K562 (cell line): ENCODE measurements around the gene CHST1. TPM values are rescaled to one million over a fixed set of nuclear protein-coding genes. Genes with fewer than 3 reads are reported as not detected.

Experiments
- ATAC-seq: fragments of 200-7000 bp; cut with Tn5 transposase; 3 replicates; pipeline ENCODE4 v1.9.1; 2020; ENCODE audit warnings: moderate library complexity
- BruUV-seq: library from RNA; stranded (reverse); fragments of 400-500 nt; replicated peaks from 2 replicates; lab custom pipeline; 2021; lab: Mats Ljungman, UMichigan
- CTCF ChIA-PET: fragments of 300-600 bp; formaldehyde crosslinking; extraction: SDS; loops from one replicate; lab custom pipeline; 2021; ENCODE audit warnings: low intra/inter-chr PET ratio; lab: Yijun Ruan, JAX
- POLR2A ChIA-PET: fragments of 300-600, 350-650 bp; sonication (Branson Sonifier 250); formaldehyde crosslinking; extraction: SDS; loops from one replicate; lab custom pipeline; 2021; ENCODE audit warnings: antibody characterized with exemption, inconsistent platforms; lab: Yijun Ruan, JAX
- DNase-seq, 4 experiments: peaks; one replicate each; pipeline versions ENCODE4 v3.0.0 to v3.0.0-alpha.2; 2011 to 2018; ENCODE audit warnings: low spot score in 3 of 4, mixed read lengths in 3 of 4; ENCODE audit errors: extremely low read depth in 1 of 4
- FAIRE-seq: peaks from 2 replicates; lab custom pipeline; 2011; peaks lifted over from hg19 to GRCh38; lab: Jason Lieb, UNC
- H2AFZ ChIP-seq: 2 replicates; pipeline ENCODE4 v1.6.0; 2011; ENCODE audit warnings: low read depth, low read length, control low read depth, inconsistent platforms
- H3K27ac ChIP-seq: fragments of 200-600 bp; 3 replicates; pipeline ENCODE4 v1.8.0; 2011; ENCODE audit warnings: low read depth, mild to moderate bottlenecking, control low read depth, inconsistent platforms, low read length, moderate library complexity, mixed read lengths; ENCODE audit errors: extremely low read depth
- H3K27me3 ChIP-seq, 2 experiments: fragments of 300-600 bp in 1 of 2; 2 replicates in 1 of 2; 3 replicates in 1 of 2; pipeline versions ENCODE4 v1.6.0 to v1.8.0; 2011; ENCODE audit warnings: inconsistent platforms in 2 of 2, low read length in 2 of 2, mild to moderate bottlenecking in 1 of 2, mixed read lengths in 1 of 2, moderate library complexity in 1 of 2; ENCODE audit not compliant: control insufficient read depth in 2 of 2, insufficient read depth in 2 of 2
- H3K36me3 ChIP-seq: fragments of 300-600 bp; 3 replicates; pipeline ENCODE4 v1.8.0; 2011; ENCODE audit warnings: mild to moderate bottlenecking, low read length, inconsistent platforms; ENCODE audit not compliant: control insufficient read depth, insufficient read depth
- H3K4me1 ChIP-seq, 2 experiments: fragments of 200-600 bp in 1 of 2; replicated peaks in 1 of 2; 2 replicates in 1 of 2; 3 replicates in 1 of 2; pipeline versions ENCODE4 v1.5.1 to v1.8.0; 2011; ENCODE audit warnings: inconsistent platforms in 2 of 2, low read length in 2 of 2, mild to moderate bottlenecking in 1 of 2, mixed read lengths in 1 of 2, moderate library complexity in 1 of 2; ENCODE audit not compliant: control insufficient read depth in 2 of 2, insufficient read depth in 2 of 2
- H3K4me2 ChIP-seq: 2 replicates; pipeline ENCODE4 v1.6.1; 2011; ENCODE audit warnings: low read length, control low read depth, inconsistent platforms, mixed read lengths; ENCODE audit not compliant: insufficient read depth
- H3K4me3 ChIP-seq: fragments of 200-600 bp; sonication (generic), shearing (Covaris generic); 2 replicates; pipeline ENCODE4 v1.5.1; 2016; ENCODE audit warnings: control low read depth, inconsistent platforms
- H3K79me2 ChIP-seq: fragments of 200-600 bp; 3 replicates; pipeline ENCODE4 v1.8.0; 2011; ENCODE audit warnings: low read length, inconsistent platforms; ENCODE audit not compliant: control insufficient read depth, insufficient read depth
- H3K9ac ChIP-seq, 2 experiments: 2 replicates each; pipeline versions ENCODE4 v1.6.0 to v1.6.1; 2011; ENCODE audit warnings: low read depth in 2 of 2, low read length in 2 of 2, control low read depth in 1 of 2, inconsistent platforms in 1 of 2, mild to moderate bottlenecking in 1 of 2, mixed read lengths in 1 of 2; ENCODE audit not compliant: insufficient read depth in 1 of 2
- H3K9me1 ChIP-seq: one replicate; pipeline ENCODE4 v1.6.0; 2011; ENCODE audit warnings: inconsistent platforms, mild to moderate bottlenecking, low read length, moderate library complexity; ENCODE audit not compliant: control insufficient read depth, insufficient read depth
- H3K9me3 ChIP-seq: replicated peaks from 2 replicates; pipeline ENCODE4 v1.5.1; 2011; ENCODE audit warnings: low read depth, low read length, inconsistent platforms; ENCODE audit not compliant: control insufficient read depth, insufficient read depth
- H4K20me1 ChIP-seq: replicated peaks from 2 replicates; pipeline ENCODE4 v1.6.1; 2011; ENCODE audit warnings: low read length, inconsistent platforms, mixed read lengths; ENCODE audit not compliant: control insufficient read depth, insufficient read depth
- ATF1 ChIP-seq, 2 experiments: fragments of 450-650 bp in 1 of 2; IDR thresholded peaks; 2 replicates each; pipeline ENCODE4 v1.6.1; 2016; ENCODE audit warnings: missing compliant biosample characterization in 1 of 2, missing genetic modification characterization in 1 of 2
- ELF1 ChIP-seq: fragments of 200-800 bp; sonication (Bioruptor generic); IDR thresholded peaks from 2 replicates; pipeline ENCODE4 v1.6.1; 2016; ENCODE audit warnings: missing genetic modification characterization, missing compliant biosample characterization
- ESRRA ChIP-seq: fragments of 450-650 bp; IDR thresholded peaks from 2 replicates; pipeline ENCODE4 v1.6.1; 2014; ENCODE audit warnings: low read depth, mild to moderate bottlenecking, moderate library complexity, borderline replicate concordance
- GATAD2A ChIP-seq: fragments of 450-650 bp; IDR thresholded peaks from 2 replicates; pipeline ENCODE4 v1.6.1; 2017
- JUND ChIP-seq, 2 experiments: IDR thresholded peaks; 2 replicates in 1 of 2; 3 replicates in 1 of 2; pipeline ENCODE4 v1.6.1; 2011; ENCODE audit warnings: borderline replicate concordance in 2 of 2, low read depth in 2 of 2, low read length in 2 of 2, improper control_type of control experiment in 1 of 2, missing biosample characterization in 1 of 2, missing genetic modification characterization in 1 of 2, missing genetic modification reagents in 1 of 2
- NUFIP1 ChIP-seq: fragments of 450-650 bp; IDR thresholded peaks from 2 replicates; pipeline ENCODE4 v1.6.1; 2018; ENCODE audit not compliant: partially characterized antibody
- RAD21 ChIP-seq, 2 experiments: fragments of 250-450 bp in 1 of 2; fragments of 450-650 bp in 1 of 2; sonication (Bioruptor Pico) in 1 of 2; formaldehyde crosslinking in 1 of 2; IDR thresholded peaks in 1 of 2; conservative IDR thresholded peaks in 1 of 2; 2 replicates each; pipeline versions ENCODE4 v1.4.0 to v1.8.0; 2020 to 2022; ENCODE audit warnings: mild to moderate bottlenecking in 2 of 2, moderate library complexity in 1 of 2
- RCOR1 ChIP-seq, 2 experiments: IDR thresholded peaks; 2 replicates each; pipeline ENCODE4 v1.6.1; 2012; ENCODE audit warnings: low read depth in 2 of 2, low read length in 2 of 2, borderline replicate concordance in 1 of 2, improper control_type of control experiment in 1 of 2
- SAP30 ChIP-seq: fragments of 200-600 bp; sonication (generic); IDR thresholded peaks from 2 replicates; pipeline ENCODE4 v1.6.1; 2012; ENCODE audit warnings: borderline replicate concordance, low read depth, mild to moderate bottlenecking, moderate library complexity, low read length, control low read depth, inconsistent platforms; ENCODE audit not compliant: insufficient read depth, poor library complexity, severe bottlenecking
- SMC3 ChIP-seq: conservative IDR thresholded peaks from 2 replicates; pipeline ENCODE4 v1.6.1; 2011; ENCODE audit warnings: low read depth, low read length, improper control_type of control experiment; ENCODE audit not compliant: insufficient read depth
- TRIM28 ChIP-seq: fragments of 450-650 bp; IDR thresholded peaks from 2 replicates; pipeline ENCODE4 v1.6.1; 2017
- ZBTB7A ChIP-seq: IDR thresholded peaks from 2 replicates; pipeline ENCODE4 v1.6.1; 2011; ENCODE audit warnings: low read depth, mild to moderate bottlenecking, low read length, moderate library complexity, borderline replicate concordance; ENCODE audit not compliant: control insufficient read depth
- WGBS: fragments of 100-300 bp; shearing (Covaris generic); methylation state at CpG from one replicate; pipeline ENCODE4 v1.1.6; 2016; ENCODE audit warnings: low coverage, mixed read lengths; ENCODE audit not compliant: insufficient coverage; ENCODE audit errors: missing lambda C conversion rate; 5-methylcytosine and 5-hydroxymethylcytosine counted together
- in situ Hi-C: fragments of 300-500 bp; cut with MboI; formaldehyde crosslinking; loops from 4 replicates; pipeline ENCODE4 v1.15.0; 2018; ENCODE audit warnings: inconsistent platforms, mixed read lengths
- intact Hi-C: fragments of 100-400 bp; cut with micrococcal nuclease; formaldehyde crosslinking; loops from 2 replicates; pipeline ENCODE4 v1.14.2; 2022
- polyA plus RNA-seq, 8 experiments: library from polyadenylated mRNA; depleted of rRNA in 4 of 8; stranded (reverse) in 5 of 8; unstranded in 3 of 8; fragments of >200 nt; fragmentation: Nextera tagmentation in 2 of 8; fragmentation: Illumina TruSeq in 1 of 8; extraction: Ambion mirVana in 2 of 8; extraction: Trizol in 1 of 8; gene quantifications; 2 replicates each; pipeline versions ENCODE4 v1.2.1 to v1.2.3, GENCODE V29; 2011 to 2014; ENCODE audit warnings: inconsistent platforms in 1 of 8, missing spikeins in 1 of 8
- total RNA-seq, 7 experiments: library from RNA; depleted of rRNA in 6 of 7; stranded (reverse); fragments of >200 nt in 6 of 7; fragmentation: Illumina TruSeq in 2 of 7; extraction: Trizol in 2 of 7; gene quantifications; 2 replicates each; pipeline versions ENCODE4 v1.2.1 to v1.2.3, GENCODE V29; 2011 to 2021; ENCODE audit warnings: low replicate concordance in 1 of 7
- TF ChIP-seq, protein P1 (sequence below), 3 experiments: IDR thresholded peaks in 2 of 3; conservative IDR thresholded peaks in 1 of 3; 2 replicates each; pipeline ENCODE4 v1.5.1; 2011 to 2012; ENCODE audit warnings: low read length in 3 of 3, mild to moderate bottlenecking in 3 of 3, control low read depth in 2 of 3, improper control_type of control experiment in 1 of 3, inconsistent platforms in 1 of 3, low read depth in 1 of 3, mixed read lengths in 1 of 3, moderate library complexity in 1 of 3; ENCODE audit not compliant: insufficient read depth in 2 of 3
- TF ChIP-seq, protein P2 (sequence below), 2 experiments: fragments of 450-650 bp in 1 of 2; sonication (generic) in 1 of 2; formaldehyde crosslinking; conservative IDR thresholded peaks; 2 replicates each; pipeline versions ENCODE4 v1.4.0 to v1.8.1; 2020 to 2022; ENCODE audit warnings: mild to moderate bottlenecking in 1 of 2, missing genetic modification reagents in 1 of 2
- TF ChIP-seq, protein P3 (sequence below): sonication (generic); formaldehyde crosslinking; IDR thresholded peaks from 2 replicates; pipeline ENCODE4 v1.8.0; 2022; ENCODE audit warnings: mild to moderate bottlenecking, missing genetic modification reagents

CHST1 gene
- total and polyA plus RNA-seq, 9 of the 15 experiments (the other 6 are each of a cell fraction or from before 2014, with no cell fraction given) = 0.04 to 0.32 (median 0.18) TPM; not detected in 4

DNA sequence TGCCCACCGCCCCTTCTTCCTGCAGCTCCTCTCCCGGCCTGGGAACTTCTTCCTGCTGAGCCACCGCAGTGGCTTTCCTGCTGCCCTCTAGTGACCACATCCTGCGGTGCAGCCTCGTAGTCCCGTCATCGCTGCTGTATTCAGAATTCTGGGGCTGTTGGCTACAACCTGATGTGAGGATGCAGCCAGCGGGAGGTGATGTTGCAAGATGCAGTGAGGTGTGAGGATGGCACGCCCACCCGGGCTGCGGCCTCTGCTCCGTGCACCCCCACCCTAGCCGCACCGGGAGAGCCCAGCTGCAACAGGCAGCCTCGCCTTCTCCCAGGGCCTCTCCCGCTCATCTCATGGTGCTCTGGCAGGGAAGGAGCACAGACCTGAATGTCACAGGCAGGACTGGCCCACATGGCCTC lies 10.1 kb downstream of the CHST1 start:
- ChIA-PET POLR2A (no interaction called here), CTCF (interaction anchor here (1.2 to 1.4 kb wide), 2 partner anchors 249 to 284 kb away, joined by 5 read pairs; no protein-coding TSS in a partner anchor)
- no peaks in the 10 kb centered on the region for H3K9me3 ChIP-seq
- ATAC-seq (peak; percentile 93), FAIRE-seq (peak; percentile 87), DNase-seq (peak; percentile 72 to 84 (median 82))
- peak overlapping the region; percentile 34; the same call in 1 of the 2 replicates for H3K4me2 ChIP-seq
- H3K36me3 ChIP-seq = no peaks in the 10 kb centered on the region
- BruUV-seq = no TSS peak
- peaks cover 7% of the 10 kb centered on the region for H3K9me1 ChIP-seq
- H3K27ac ChIP-seq = no peak overlapping the region
- intact Hi-C loops = loop anchor here (2.0 to 10.0 kb wide), 3 partner anchors 101 to 285 kb away; no protein-coding TSS in a partner anchor
- 0 out of 2 replicates have a peak, but pooled peaks cover 6% of the 10 kb centered on the region for H4K20me1 ChIP-seq
- peak overlapping the region in 1 of 2 experiments; percentile 48; a peak in 1 of 4 replicates for H3K9ac ChIP-seq
- H3K4me1 ChIP-seq = peaks cover 0 to 14% of the 10 kb centered on the region in 2 experiments; a peak in 1 of 5 replicates
- no peak overlapping the region for H2AFZ ChIP-seq
- H3K4me3 ChIP-seq = no peak overlapping the region
- in situ Hi-C loops = no loop called here
- peaks cover 0 to 27% of the 10 kb centered on the region in 2 experiments; a peak in 3 of 5 replicates for H3K27me3 ChIP-seq
- 14% methylated on average over 16 of the region's 16 CpGs for WGBS
- H3K79me2 ChIP-seq = no peaks in the 10 kb centered on the region
- TF ChIP-seq ATF1 (CRISPR knock-in tag; IDR thresholded peaks at IDR 0.05) = no peak
- peak; percentile 22; the same call in 1 of the 2 replicates for TF ChIP-seq ATF1 (tag; IDR thresholded peaks at IDR 0.05)
- TF ChIP-seq RAD21 (CRISPR knock-in tag; conservative IDR thresholded peaks at IDR 0.05 in 1 of 2, IDR thresholded peaks at IDR 0.05 in 1 of 2) = peak; percentile 63 to 75
- no peak for TF ChIP-seq NUFIP1
- 0 out of 2 replicates have a peak, but pooled peaks have one; percentile 27 for TF ChIP-seq ELF1 (tag)
- TF ChIP-seq ESRRA = peak; percentile 48; the same call in 1 of the 2 replicates
- TF ChIP-seq, protein P1, sequence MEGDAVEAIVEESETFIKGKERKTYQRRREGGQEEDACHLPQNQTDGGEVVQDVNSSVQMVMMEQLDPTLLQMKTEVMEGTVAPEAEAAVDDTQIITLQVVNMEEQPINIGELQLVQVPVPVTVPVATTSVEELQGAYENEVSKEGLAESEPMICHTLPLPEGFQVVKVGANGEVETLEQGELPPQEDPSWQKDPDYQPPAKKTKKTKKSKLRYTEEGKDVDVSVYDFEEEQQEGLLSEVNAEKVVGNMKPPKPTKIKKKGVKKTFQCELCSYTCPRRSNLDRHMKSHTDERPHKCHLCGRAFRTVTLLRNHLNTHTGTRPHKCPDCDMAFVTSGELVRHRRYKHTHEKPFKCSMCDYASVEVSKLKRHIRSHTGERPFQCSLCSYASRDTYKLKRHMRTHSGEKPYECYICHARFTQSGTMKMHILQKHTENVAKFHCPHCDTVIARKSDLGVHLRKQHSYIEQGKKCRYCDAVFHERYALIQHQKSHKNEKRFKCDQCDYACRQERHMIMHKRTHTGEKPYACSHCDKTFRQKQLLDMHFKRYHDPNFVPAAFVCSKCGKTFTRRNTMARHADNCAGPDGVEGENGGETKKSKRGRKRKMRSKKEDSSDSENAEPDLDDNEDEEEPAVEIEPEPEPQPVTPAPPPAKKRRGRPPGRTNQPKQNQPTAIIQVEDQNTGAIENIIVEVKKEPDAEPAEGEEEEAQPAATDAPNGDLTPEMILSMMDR (IDR thresholded peaks at IDR 0.05 in 2 of 3, conservative IDR thresholded peaks at IDR 0.05 in 1 of 3; ENCODE audit: insufficient read depth in 2 of 3, low read depth in 1 of 3, low read length in 3 of 3) = peak; percentile 89 to 94 (median 89)
- TF ChIP-seq TRIM28 = no peak
- TF ChIP-seq SMC3 = peak; percentile 80
- TF ChIP-seq GATAD2A = no peak
- peak in 1 of 2 experiments; percentile 20; a peak in 1 of 4 replicates for TF ChIP-seq RCOR1 (IDR thresholded peaks at IDR 0.05; ENCODE audit: borderline replicate concordance in 1 of 2, low read depth in 2 of 2, low read length in 2 of 2)
- no peak for TF ChIP-seq SAP30
- peak; percentile 27; the same call in 1 of the 2 replicates for TF ChIP-seq ZBTB7A
- TF ChIP-seq, protein P2, sequence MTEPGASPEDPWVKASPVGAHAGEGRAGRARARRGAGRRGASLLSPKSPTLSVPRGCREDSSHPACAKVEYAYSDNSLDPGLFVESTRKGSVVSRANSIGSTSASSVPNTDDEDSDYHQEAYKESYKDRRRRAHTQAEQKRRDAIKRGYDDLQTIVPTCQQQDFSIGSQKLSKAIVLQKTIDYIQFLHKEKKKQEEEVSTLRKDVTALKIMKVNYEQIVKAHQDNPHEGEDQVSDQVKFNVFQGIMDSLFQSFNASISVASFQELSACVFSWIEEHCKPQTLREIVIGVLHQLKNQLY (CRISPR knock-in tag; conservative IDR thresholded peaks at IDR 0.05) = 0 out of 4 replicates have a peak, but pooled peaks of 1 of the 2 experiments have one; percentile 19
- TF ChIP-seq JUND (IDR thresholded peaks at IDR 0.05; ENCODE audit: borderline replicate concordance, low read depth, low read length) = 0 out of 2 replicates have a peak, but pooled peaks have one; percentile 45
- TF ChIP-seq JUND (tag; IDR thresholded peaks at IDR 0.05; ENCODE audit: borderline replicate concordance, low read depth, low read length) = peak; percentile 13; the same call in 1 of the 3 replicates
- TF ChIP-seq, protein P3, sequence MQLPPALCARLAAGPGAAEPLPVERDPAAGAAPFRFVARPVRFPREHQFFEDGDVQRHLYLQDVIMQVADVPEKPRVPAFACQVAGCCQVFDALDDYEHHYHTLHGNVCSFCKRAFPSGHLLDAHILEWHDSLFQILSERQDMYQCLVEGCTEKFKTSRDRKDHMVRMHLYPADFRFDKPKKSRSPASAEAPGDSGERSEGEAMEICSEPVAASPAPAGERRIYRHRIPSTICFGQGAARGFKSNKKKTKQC = no peak
